Measurements from ENCODE around the gene FBXO22.
"Not testable (repeated sequence)": the region's sequence is repeated elsewhere in the genome, so short reads cannot be mapped to it uniquely, and the experiment has no call there.

Gene FBXO22

GRCh38 chr15:75903331-75904239 is at the start of gene FBXO22:
FBXO22 (plus strand) TSS chr15:75903878; CDS start chr15:75903964, 86 bp downstream.
- peak; percentile 95 for DNase-seq (ENCODE audit: low spot score)

GRCh38 chr15:75857886-75858285 is 45.8 kb upstream of the FBXO22 start:
- no peak for DNase-seq (ENCODE audit: low spot score)

GRCh38 chr15:75861750-75862402 is 41.8 kb upstream of the FBXO22 start:
- no peak for DNase-seq (ENCODE audit: low spot score)

- DNase-seq (ENCODE audit: low spot score): no peak
These were observed 40.9 kb upstream of the FBXO22 start for GRCh38 chr15:75862796-75863195.

GRCh38 chr15:75864213-75865059 is 39.2 kb upstream of the FBXO22 start:
- DNase-seq (ENCODE audit: low spot score): no peak

GRCh38 chr15:75866045-75866444 is 37.6 kb upstream of the FBXO22 start:
- DNase-seq (ENCODE audit: low spot score): not testable (repeated sequence)

- DNase-seq (ENCODE audit: low spot score): no peak
These were observed 36.8 kb upstream of the FBXO22 start for GRCh38 chr15:75866916-75867315.

- no peak for DNase-seq (ENCODE audit: low spot score)
These were observed 36.2 kb upstream of the FBXO22 start for GRCh38 chr15:75867449-75867848.

- no peak for DNase-seq (ENCODE audit: low spot score)
These were observed 35.7 kb upstream of the FBXO22 start for GRCh38 chr15:75868019-75868418.

GRCh38 chr15:75869446-75869845 is 34.2 kb upstream of the FBXO22 start:
- no peak for DNase-seq (ENCODE audit: low spot score)

- not testable (repeated sequence) for DNase-seq (ENCODE audit: low spot score)
These were observed 32.1 kb upstream of the FBXO22 start for GRCh38 chr15:75871589-75871988.

- no peak for DNase-seq (ENCODE audit: low spot score)
These were observed 31.2 kb upstream of the FBXO22 start for GRCh38 chr15:75872403-75872990.

GRCh38 chr15:75884041-75884440 is 19.6 kb upstream of the FBXO22 start:
- DNase-seq (ENCODE audit: low spot score): no peak

GRCh38 chr15:75887178-75887577 is 16.5 kb upstream of the FBXO22 start:
- DNase-seq (ENCODE audit: low spot score): no peak

- no peak for DNase-seq (ENCODE audit: low spot score)
These were observed 11.8 kb upstream of the FBXO22 start for GRCh38 chr15:75891895-75892294.

GRCh38 chr15:75895731-75896130 is 7.9 kb upstream of the FBXO22 start:
- no peak for DNase-seq (ENCODE audit: low spot score)

GRCh38 chr15:75900577-75900976 is 3.1 kb upstream of the FBXO22 start:
- DNase-seq (ENCODE audit: low spot score): no peak

- no peak for DNase-seq (ENCODE audit: low spot score)
These were observed 1.5 kb upstream of the FBXO22 start for GRCh38 chr15:75902129-75902557.

- DNase-seq (ENCODE audit: low spot score): no peak
These were observed 1.6 kb downstream of the FBXO22 start for GRCh38 chr15:75905231-75905630.

GRCh38 chr15:75910355-75910754 is 6.7 kb downstream of the FBXO22 start:
- DNase-seq (ENCODE audit: low spot score): not testable (repeated sequence)

- no peak for DNase-seq (ENCODE audit: low spot score)
These were observed 13.3 kb downstream of the FBXO22 start for GRCh38 chr15:75916978-75917377.

- DNase-seq (ENCODE audit: low spot score): no peak
These were observed 14.5 kb downstream of the FBXO22 start for GRCh38 chr15:75918135-75918534.

Measured in LoVo (cell line).